HG03159 (cell line): Measurements from ENCODE around the gene COL4A2.
"Not testable (repeated sequence)": the region's sequence is repeated elsewhere in the genome, so short reads cannot be mapped to it uniquely, and the experiment has no call there.

Experiments used
- ATAC-seq: cut with Tn5 transposase; IDR thresholded peaks from one replicate; pipeline ENCODE4 v1.9.1; 2021; ENCODE audit warnings: mild to moderate bottlenecking, moderate library complexity; ENCODE audit not compliant: unreplicated experiment

Gene COL4A2

DNA sequence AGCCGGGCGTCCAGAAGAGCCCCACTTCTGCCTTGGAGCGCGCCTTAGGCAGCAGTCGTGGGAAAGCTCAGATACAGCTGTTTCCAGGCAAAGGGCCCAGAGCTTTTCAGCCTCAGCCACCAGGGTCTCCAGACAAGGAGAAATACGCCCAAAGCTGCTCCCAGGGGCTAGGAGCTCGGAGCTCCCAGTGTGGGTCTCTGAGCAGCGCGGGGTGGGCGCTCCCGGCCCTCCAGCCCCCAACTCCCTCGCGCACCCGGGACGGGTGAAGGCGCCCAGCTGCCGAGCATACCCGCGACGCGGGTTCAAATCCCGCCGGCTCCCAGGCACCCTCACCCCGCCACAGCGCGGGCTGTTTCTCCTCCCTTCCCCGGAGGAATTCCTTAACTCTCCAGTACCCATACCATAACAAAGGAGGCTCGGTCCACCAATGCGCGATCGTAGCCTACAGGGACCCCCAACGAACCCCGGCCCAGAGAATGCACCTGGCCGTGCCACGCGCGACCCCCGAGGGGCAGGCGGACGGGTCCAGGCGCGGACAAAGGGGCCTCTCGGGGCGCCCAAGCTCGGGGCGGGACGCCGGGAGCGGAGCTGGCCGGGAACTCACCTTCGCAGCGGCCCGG lies 634 bp upstream of the COL4A2 start:
- ATAC-seq = no peak

DNA sequence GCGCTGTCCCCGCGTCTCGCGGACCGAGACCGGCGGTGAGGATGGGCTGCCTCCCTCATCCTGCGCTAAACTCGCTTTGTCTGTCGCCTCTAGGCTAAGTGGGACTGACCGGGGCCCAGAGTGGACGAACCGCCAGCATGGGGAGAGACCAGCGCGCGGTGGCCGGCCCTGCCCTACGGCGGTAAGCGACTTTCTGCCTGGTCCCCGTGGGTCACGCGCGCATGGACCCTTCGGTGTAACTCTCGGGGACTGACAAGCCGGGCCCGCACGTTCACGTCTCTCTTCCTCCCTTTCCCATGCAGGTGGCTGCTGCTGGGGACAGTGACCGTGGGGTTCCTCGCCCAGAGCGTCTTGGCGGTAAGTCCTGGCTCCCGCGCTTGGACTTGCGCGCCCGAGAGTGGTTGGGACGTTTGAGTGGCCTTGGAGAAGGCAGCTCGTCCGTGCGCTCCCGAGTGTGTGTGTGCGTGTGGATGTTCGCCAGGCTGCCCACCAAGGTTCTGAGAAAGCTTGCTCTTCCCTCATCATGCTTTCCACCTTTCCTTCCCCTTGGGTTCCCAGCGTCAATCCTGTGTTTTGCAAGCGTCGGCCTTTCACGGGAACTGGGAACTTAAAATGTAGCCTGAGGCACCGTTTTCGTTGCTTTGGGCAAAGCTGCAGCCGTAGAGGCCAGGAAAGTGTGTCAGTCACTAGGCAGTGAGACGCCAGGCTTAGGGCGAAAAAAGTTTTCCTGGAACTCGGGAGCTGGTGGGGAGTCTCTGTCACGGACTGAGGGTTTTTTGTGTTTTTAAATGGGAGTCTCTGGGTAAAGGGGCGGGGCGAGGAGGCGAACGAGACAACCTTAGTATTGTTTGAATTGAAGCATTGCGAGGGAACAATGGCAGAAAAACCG lies 927 bp downstream of the COL4A2 start:
- no peak for ATAC-seq

DNA sequence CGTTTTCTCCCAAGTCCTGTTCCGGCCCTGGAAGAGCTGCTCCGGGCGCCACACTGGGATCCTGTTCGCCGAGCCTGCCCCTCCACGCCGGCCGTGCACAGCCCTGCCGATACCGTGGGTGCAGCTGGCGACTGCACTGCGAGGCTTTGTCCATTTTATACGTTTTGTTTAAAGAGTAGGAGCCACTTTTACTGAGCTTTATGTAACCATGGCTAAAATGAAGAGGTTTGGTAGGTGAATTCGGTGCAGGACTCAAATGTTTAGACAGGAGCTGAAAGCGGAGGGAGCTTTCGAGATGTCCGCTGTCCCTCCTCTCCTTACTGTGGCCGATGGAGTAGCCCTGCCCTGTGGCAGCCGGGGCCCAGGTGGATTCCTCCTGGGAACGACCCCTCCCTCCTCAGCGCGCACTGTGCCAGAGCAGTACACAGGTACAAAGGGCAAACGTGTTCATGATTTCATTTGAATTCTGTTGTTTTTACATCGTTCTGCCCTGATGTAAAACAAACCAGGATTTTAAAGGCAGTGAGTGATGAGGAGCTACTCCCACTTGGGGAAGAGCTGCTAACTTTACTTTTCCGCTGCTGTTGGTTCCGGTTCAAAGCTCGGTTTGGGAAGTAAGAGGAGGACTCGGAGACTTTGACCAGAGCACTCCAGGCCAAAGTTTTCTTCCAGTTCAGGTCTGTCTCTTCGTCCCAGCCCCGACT lies 1.7 kb downstream of the COL4A2 start:
- ATAC-seq = no peak

DNA sequence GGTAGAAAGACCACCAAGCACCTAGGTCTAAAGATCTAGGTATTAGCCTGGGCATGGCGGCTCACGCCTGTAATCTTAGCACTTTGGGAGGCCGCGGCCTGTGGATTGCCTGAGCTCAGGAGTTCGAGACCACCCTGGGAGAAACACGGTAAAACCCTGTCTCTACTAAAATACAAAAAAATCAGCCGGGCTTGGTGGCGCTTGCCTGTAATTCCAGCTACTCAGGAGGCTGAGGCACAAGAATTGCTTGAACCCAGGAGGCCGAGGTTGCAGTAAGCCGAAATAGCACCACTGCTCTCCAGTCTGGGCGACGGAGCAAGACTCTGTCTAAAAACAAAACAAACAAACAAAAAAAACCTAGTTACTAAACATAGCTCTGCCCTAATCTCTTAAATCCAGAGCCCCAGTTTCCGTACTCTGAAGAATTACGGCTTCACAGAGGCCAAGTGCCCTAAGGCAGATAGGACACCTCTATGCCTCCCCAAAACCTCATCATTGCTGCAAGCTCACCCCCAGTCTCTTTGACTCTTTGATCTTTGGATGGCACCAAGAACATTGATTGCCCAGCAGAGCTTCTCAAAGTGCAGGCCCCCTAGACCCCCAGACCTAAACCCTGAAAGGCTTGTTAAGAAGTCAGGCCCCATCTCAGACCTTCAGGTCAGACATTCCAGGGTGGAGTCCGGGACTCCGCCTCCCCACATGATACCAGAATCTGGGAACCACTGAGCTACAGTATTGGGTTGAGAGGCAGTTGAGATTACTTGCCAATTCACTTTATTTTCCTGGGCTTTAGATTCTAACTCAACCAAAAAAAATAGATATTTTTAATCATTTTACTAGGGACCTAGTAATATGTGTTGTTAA lies 2.8 kb downstream of the COL4A2 start:
- no peak for ATAC-seq

DNA sequence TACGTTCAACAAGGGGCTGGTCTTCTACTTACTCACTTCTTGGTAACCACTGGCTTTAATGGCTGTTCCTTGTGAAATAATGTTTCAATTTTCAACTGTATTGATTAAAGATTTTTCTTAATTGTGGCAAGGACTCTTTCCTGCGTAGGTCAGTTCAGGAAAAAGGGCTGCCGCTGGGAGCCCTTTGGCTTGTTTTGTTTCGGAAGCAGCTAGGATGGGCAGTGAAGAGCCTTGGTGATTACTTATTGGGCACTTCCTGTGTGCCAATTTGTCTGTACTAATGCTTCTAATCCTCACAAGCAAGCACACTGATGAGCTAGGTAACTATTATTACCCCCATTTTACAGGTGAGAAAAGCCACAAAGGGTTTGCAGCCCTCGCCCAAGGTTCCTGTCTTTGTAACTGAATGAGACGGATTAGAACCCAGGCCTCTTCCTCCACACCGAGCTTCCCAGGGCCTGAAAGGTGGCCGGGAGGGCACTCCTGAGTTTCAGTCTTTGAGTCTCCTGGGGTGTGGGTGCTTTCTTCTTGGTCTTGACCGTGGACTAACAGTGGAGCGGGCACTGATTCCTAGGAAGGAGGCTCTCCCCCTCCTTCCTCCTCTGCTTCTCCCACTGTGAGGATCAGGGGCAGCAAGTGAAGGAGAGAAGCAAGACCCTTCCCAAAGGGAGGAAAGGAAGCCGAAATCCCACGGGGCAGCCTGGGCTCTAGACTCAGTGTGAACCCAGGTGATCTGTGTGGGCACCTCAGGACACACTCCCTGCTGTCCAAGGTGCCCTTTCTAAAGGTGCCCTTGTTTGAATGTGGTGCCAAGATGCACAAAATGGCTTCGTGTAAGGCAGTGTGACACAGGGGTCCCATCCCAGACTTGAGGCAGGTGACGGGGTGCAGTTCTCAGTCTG lies 3.7 kb downstream of the COL4A2 start:
- ATAC-seq = no peak

DNA sequence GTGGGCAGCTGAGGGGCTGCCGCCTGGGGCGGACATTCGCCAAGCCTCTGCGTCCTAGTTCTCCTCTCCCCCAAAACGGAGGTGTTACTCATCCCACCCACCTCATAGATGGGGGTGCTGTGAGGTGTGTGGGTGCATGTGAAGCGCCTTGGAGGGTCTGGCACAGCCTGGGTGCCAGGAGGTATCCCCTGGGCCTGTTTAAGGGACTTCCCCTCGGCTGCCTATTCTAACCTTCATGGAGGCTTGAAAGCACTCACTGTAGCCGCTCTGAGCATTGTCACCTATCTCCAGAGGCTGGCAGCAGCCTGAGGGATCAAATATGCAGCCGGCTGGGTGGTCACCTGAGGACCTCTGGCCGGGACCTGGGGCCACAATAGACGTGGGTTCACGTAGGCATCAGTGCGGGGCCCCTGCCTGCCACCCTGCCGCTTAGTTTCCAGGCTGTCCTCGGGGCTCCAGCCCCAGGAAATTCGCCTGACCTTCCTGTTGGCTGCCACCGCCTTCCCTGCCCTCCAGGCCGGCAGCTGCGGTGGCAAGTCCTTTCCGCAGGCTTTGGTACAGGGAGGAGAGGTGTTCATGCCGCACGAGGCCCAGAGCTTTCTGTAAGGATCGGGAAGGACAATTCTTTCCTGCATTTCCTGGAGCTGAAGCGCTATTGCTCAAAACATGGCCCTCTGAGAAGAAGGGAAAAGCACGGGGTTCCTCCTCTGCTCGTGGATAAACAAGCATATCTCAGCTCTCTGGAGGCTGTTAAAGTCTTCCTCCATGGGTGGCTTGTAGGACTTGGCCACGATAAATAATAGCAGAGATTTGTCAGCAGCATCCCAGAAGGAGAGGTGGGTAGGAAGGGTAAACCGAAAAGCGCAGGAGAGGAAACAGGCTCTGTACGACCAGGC lies 4.6 kb downstream of the COL4A2 start:
- ATAC-seq = no peak

DNA sequence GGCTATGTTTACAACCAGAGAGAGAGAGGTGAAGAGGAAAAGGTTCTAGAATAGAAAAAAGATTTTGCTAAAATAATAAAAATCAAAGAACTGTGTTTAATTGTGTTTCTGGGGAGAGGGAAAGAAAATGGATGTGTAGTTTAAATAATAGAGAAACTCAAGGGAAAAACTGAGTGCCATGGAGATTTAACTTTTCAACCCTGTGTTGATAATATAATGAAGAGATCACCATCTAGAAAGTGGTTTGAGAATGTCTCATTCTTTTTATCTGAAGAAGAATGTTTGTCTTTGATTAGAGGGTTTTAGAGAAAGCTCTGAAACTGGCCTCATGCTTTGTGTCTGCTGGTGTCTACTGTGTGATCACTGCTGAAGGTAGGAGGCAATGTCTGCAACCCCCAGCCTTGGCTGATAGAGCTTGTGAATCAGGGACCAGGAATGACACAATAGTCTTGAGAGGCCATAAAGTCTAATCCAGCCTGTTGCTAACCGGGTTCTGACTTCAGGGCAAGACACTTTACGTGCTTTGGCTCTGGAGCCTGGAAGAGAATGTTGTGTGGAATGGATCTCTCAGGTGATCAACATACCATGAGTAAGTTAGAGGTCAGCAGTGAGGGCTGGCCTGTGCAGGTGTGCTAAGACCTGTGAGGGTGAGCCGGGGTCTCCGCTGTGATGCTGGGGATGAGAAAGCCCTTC lies 5.4 kb downstream of the COL4A2 start:
- no peak for ATAC-seq

DNA sequence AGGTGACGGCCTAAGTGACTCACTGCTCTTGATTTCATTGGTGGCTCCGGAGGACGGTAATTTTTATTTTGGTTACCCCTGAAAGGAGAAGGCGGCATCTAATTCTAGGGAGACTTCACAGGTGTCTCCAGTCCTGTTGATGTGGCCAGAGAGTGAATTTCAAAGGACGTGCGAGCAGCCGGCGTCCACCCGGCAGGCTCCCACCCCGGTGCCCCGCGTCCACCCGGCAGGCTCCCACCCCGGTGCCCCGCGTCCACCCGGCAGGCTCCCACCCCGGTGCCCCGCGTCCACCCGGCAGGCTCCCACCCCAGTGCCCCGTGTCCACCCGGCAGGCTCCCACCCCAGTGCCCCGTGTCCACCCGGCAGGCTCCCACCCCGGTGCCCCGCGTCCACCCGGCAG lies 6.2 kb downstream of the COL4A2 start:
- ATAC-seq = not testable (repeated sequence)

DNA sequence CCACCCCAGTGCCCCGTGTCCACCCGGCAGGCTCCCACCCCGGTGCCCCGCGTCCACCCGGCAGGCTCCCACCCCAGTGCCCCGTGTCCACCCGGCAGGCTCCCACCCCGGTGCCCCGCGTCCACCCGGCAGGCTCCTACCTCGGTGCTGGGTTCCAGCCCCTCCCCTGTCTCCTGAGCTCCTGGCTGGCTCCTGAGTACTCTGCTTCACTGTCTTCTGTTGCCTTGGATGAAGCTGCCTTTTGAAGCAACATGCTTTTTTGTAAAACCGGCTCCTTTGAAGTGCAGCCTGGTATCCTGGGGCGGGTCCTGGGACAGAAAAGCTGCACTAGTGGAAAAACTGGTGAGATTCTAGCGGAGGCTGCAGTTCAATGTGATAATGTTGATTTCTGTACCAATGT lies 6.6 kb downstream of the COL4A2 start:
- not testable (repeated sequence) for ATAC-seq

DNA sequence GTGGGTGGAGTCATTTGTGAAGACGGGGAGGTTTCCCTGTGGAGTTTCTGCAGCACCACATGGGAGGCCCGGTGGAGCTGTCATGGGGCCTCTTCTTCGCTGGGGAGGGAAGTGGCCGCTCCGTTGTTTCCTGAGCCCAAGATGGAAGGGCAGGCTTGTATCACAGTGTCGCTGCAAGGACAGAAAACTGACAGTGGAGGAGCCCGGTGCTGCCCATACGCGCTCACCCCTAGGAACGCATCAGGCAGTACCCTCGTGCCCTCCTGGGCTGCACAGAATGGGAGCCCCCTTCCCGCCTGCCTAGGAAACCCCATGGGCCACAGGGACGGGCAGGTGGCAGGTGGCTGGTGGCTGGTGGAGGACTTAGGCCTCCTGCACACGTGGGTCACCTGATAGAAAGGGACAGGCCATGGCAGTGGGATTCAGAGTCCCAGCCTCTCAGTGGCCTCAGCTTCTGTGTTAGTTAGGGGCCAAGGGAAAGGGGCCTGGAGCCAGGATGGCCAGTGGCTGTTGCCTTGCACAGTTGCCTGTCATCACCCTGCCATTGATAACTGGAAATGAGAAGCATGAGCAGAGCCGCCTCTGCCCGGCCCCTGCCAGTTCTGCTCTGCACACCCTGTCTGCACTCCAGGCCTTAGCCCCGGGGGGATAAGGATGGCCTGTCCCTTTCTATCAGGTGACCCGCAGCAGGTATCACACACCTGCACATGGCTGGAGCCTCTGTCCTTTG lies 7.6 kb downstream of the COL4A2 start:
- ATAC-seq = no peak

DNA sequence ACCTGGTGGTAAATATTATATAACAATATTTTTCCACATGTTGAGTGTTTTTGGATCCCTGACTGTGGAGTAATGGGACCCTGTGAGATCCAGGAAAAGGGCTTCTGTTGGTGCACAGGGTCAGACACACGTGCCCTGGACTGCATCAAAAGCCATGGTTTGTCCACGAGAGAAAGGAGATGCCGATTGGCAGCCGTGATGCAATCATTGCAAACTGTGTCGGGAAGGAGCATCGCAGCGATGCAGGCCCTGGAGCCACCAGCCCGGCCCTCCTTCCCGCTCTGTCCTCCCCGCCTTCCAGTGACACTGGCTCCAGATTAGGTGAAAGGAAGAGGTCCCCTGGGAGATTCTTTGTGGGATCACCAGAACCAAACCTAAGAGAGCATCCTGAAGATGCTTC lies 9.1 kb downstream of the COL4A2 start:
- ATAC-seq = no peak

DNA sequence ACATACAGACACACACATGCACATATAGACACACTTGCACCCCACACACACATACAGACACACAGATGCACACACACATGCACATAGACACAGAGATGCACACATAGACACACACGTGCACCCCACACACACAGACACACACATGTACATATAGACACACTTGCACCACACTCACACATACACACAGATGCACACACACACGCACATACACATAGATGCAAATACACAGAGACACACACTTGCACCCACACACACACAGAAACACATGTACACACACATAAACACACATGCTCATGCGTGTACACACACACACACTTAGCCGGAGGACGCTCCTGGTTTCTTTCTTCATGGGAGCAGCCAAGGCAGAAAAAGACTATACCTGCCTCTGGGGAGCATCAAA lies 10.0 kb downstream of the COL4A2 start:
- no peak for ATAC-seq

DNA sequence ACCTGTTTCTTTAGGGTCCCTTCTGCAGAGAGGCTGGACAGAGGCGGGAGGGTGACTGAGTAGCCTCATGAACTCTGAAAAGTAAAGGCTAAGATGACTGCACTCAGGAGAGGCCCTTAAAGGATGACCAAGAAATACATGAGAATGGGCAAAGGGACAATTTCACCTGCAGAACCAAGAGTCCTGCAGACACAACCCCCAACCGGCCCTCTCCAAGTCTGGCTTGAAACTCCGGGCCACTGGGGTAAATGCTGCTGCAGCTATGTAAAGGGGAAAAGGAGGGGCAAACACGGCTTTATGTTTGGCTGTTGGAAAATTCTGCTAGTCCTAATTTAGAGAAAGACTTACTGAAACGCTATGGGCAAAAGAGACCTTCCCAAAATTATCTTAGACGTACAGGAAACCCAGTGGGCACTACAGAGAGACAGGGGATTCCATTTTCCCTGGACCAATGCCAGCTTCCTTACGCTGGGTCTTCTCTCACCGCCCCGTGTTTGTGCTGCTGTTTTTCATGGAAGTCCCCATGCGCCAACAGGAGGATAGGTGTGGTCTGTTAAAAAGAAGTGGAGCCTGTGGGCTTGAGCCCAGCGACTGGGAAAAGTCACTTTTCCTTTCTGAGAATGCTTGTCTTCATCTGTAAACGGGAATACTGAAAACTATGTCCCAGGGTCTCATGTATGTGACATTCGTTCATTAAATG lies 10.6 kb downstream of the COL4A2 start:
- no peak for ATAC-seq

DNA sequence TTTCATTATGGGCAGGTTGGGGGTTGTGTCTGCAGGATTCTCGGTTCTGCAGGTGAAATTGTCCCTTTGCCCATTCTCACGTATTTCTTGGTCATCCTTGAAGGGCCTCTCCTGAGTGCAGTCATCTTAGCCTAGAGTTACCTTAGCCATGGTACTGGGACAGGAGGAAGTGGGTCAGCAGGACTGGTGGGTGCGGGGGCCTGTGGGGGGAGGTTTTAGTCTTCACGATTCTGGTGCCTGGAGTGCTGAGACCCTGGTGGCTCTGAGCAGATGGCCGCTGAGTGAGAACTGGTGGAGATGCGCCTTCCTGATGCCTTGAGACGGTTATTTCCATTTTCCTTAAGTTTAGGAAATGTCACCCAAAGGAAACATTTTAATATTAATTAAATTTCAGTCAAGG lies 11.8 kb downstream of the COL4A2 start:
- ATAC-seq = no peak

DNA sequence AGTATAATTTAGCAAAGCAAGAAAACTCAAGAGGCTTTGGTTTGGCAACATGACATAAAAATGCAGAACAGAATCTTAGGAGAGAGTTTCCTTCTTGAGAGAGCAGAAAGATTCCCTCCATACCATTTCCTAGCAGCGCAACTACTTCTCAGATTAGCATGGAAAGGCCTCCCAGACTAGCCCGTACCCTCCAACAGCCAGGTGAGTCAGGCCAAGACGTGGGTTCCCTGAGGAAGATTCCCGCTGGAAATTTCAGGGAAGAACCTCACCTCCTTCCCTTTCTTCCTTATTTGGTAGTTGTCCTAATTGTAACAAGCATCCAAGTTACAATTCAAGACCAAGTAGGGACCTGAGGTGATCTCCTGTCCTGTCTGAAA lies 12.3 kb downstream of the COL4A2 start:
- no peak for ATAC-seq

DNA sequence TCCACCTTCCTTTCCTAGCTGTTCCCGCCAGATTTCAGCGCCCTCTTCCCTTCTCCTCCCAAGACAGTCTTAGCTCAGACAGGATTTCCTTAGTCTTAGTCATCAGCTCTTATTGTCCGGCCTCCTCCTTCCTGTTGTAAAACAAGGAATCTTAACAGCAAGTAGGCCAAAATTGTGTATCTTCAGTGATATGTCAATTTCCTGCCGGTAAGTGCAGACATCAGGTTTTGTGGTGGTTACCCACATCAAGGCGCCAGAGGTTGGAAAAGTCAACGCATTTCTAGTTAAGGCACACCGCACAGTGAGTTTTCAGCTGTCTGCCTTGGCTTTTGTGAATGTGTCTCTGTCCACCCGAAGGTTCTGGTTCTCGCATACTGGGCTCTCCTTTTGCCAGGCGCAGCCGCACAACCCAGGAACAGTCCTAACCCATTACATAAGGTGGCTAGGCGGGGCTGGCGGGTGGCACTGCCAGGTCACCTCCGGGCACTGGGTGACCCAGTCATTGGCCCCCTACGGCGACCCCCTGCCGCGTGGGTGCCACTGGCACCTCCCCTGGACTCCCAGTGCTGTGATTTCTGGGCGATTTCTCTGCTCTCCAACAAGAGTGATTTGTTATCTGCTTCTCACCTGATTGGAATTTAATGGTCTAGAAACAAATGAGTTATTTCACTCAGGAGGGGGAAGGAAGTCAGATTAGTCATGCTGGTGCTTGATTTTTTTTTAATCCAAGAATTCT lies 12.9 kb downstream of the COL4A2 start:
- ATAC-seq = no peak
